HCT116 (cell line): ENCODE measurements around the gene ARRDC5.

Source experiments
- CBX3 ChIP-seq: IDR thresholded peaks from 2 replicates; pipeline ENCODE4 v1.6.1; 2012; ENCODE audit warnings: low read depth
- ELF1 ChIP-seq: IDR thresholded peaks from 2 replicates; pipeline ENCODE4 v1.6.1; 2012; ENCODE audit warnings: low read depth, borderline replicate concordance
- EZH2 ChIP-seq: fragments of 200-600 bp; sonication (generic); IDR thresholded peaks from 2 replicates; pipeline ENCODE4 v1.6.1; 2017; ENCODE audit warnings: antibody characterized with exemption, mixed run types
- EZH2phosphoT487 ChIP-seq: fragments of 200-600 bp; IDR thresholded peaks from 2 replicates; pipeline ENCODE4 v1.6.1; 2018; ENCODE audit warnings: antibody characterized with exemption, borderline replicate concordance
- POLR2A ChIP-seq: IDR thresholded peaks from 2 replicates; pipeline ENCODE4 v1.7.0; 2011; ENCODE audit warnings: borderline replicate concordance; ENCODE audit not compliant: insufficient read depth, insufficient read length; ENCODE audit errors: extremely low read depth
- POLR2AphosphoS5 ChIP-seq: IDR thresholded peaks from 2 replicates; pipeline ENCODE4 v1.6.1; 2011; ENCODE audit warnings: mild to moderate bottlenecking, low read depth, low read length, moderate library complexity
- RAD21 ChIP-seq: IDR thresholded peaks from 2 replicates; pipeline ENCODE4 v1.6.1; 2012; ENCODE audit warnings: low read depth, mild to moderate bottlenecking
- SIN3A ChIP-seq: IDR thresholded peaks from 2 replicates; pipeline ENCODE4 v1.6.1; 2012; ENCODE audit warnings: low read depth
- SP1 ChIP-seq: IDR thresholded peaks from 2 replicates; pipeline ENCODE4 v1.6.1; 2012; ENCODE audit warnings: low read depth
- YY1 ChIP-seq: IDR thresholded peaks from 2 replicates; pipeline ENCODE4 v1.6.1; 2011; ENCODE audit warnings: low read length, low read depth, moderate library complexity, mild to moderate bottlenecking; ENCODE audit not compliant: insufficient replicate concordance; ENCODE audit errors: extremely low read depth
- TF ChIP-seq, protein P1 (sequence below), 3 experiments: fragments of 200-600 bp in 1 of 3; sonication (generic) in 1 of 3; IDR thresholded peaks in 2 of 3; conservative IDR thresholded peaks in 1 of 3; 2 replicates each; pipeline ENCODE4 v1.5.1; 2012 to 2017; ENCODE audit warnings: low read depth in 2 of 3, low read length in 2 of 3, antibody characterized with exemption in 1 of 3, borderline replicate concordance in 1 of 3, control low read depth in 1 of 3, mild to moderate bottlenecking in 1 of 3, mixed read lengths in 1 of 3, mixed run types in 1 of 3, moderate library complexity in 1 of 3; ENCODE audit not compliant: insufficient read depth in 1 of 3
- TF ChIP-seq, protein P2 (sequence below): IDR thresholded peaks from 2 replicates; pipeline ENCODE4 v1.6.1; 2012

DNA sequence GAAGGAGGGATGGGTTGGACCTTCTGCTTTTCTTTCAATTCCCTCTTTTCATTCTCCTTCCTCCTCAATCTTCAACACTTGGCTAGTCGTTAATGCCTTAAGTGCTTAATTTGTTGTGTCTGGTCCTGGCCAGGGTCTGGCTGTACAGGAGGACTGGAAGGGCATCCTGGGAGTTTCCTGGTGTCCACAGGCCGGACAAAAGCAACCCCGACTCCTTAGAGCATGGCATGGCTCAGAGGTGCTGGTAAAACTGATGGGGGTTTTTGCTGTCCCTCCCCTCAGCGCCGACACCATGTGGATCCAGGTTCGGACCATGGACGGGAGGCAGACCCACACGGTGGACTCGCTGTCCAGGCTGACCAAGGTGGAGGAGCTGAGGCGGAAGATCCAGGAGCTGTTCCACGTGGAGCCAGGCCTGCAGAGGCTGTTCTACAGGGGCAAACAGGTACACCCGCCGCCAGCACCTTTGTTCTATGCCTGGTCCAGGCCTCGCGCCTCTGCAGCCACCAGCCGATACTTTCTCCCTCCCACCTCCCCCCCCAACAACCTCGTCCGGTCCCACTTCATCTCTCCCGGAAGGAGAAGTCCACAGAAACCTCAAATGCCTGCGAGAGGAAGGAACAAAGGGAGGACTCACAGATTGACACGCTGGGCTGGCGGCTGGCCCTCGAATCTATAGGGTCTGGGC, 8.0 kb upstream of the ARRDC5 start:
- TF ChIP-seq, protein P1, sequence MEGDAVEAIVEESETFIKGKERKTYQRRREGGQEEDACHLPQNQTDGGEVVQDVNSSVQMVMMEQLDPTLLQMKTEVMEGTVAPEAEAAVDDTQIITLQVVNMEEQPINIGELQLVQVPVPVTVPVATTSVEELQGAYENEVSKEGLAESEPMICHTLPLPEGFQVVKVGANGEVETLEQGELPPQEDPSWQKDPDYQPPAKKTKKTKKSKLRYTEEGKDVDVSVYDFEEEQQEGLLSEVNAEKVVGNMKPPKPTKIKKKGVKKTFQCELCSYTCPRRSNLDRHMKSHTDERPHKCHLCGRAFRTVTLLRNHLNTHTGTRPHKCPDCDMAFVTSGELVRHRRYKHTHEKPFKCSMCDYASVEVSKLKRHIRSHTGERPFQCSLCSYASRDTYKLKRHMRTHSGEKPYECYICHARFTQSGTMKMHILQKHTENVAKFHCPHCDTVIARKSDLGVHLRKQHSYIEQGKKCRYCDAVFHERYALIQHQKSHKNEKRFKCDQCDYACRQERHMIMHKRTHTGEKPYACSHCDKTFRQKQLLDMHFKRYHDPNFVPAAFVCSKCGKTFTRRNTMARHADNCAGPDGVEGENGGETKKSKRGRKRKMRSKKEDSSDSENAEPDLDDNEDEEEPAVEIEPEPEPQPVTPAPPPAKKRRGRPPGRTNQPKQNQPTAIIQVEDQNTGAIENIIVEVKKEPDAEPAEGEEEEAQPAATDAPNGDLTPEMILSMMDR (IDR thresholded peaks at IDR 0.05 in 2 of 3, conservative IDR thresholded peaks at IDR 0.05 in 1 of 3; ENCODE audit: borderline replicate concordance in 1 of 3, insufficient read depth in 1 of 3, low read depth in 2 of 3, low read length in 2 of 3) = no peak
- TF ChIP-seq ELF1 (no peak), EZH2 (no peak), POLR2AphosphoS5 (no peak; the same call in 1 of the 2 replicates), SIN3A (no peak), EZH2phosphoT487 (no peak), CBX3 (no peak), YY1 (peak; percentile 4), SP1 (no peak), RAD21 (no peak), POLR2A (no peak)
- TF ChIP-seq, protein P2, sequence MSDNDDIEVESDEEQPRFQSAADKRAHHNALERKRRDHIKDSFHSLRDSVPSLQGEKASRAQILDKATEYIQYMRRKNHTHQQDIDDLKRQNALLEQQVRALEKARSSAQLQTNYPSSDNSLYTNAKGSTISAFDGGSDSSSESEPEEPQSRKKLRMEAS = peak; percentile 67; the same call in 1 of the 2 replicates
